ENCODE data around the gene HOXD10.

Gene HOXD10

DNA sequence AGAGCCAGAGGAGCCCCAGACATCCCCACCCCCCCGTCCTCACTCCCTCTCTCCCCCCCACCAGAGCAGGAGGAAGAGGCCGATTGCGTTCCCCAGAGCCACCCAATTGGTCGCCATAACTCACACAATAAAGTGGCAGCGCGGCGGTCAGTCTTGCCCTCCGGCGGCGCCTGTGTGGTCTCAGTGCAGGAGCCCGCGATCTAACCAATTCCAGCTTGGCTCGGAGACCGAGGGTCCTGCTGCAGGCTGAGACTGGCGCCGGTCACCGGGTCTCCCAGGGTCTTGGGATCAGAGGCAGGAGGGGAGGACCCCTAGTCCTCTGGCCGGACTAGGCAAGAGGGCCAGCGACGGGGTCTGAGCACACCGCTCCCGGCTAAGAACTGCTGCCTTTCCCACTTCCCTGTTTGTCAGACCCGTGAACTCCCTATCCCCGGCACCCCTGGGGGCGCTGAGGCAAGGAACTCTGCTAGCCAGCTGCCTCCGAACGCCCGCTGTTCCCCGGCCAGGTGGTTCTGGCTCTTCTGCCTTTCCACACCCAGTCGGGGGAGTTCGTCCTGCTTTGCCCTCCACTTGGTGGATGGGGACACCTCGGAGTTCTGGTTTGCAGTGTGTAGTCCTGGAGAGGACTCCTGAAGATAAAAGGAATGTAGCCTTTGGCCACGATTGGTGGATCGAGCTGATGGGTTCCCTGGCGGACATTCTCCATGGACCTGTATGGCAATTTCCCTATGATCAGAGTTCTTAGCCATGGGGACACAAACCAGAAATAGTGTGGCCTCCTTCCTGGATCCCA, 18.0 kb upstream of the HOXD10 start:
- TF ChIP-seq, protein P1, sequence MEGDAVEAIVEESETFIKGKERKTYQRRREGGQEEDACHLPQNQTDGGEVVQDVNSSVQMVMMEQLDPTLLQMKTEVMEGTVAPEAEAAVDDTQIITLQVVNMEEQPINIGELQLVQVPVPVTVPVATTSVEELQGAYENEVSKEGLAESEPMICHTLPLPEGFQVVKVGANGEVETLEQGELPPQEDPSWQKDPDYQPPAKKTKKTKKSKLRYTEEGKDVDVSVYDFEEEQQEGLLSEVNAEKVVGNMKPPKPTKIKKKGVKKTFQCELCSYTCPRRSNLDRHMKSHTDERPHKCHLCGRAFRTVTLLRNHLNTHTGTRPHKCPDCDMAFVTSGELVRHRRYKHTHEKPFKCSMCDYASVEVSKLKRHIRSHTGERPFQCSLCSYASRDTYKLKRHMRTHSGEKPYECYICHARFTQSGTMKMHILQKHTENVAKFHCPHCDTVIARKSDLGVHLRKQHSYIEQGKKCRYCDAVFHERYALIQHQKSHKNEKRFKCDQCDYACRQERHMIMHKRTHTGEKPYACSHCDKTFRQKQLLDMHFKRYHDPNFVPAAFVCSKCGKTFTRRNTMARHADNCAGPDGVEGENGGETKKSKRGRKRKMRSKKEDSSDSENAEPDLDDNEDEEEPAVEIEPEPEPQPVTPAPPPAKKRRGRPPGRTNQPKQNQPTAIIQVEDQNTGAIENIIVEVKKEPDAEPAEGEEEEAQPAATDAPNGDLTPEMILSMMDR (IDR thresholded peaks at IDR 0.05; ENCODE audit: low read depth, low read length) = no peak
- no peak overlapping the region for H3K4me3 ChIP-seq (ENCODE audit: low read depth, low read length)

GRCh38 chr2:176099159-176099727, 17.3 kb upstream of the HOXD10 start:
- TF ChIP-seq, protein P1 (IDR thresholded peaks at IDR 0.05; ENCODE audit: low read depth, low read length) = no peak
- no peak overlapping the region for H3K4me3 ChIP-seq (ENCODE audit: low read depth, low read length)

DNA sequence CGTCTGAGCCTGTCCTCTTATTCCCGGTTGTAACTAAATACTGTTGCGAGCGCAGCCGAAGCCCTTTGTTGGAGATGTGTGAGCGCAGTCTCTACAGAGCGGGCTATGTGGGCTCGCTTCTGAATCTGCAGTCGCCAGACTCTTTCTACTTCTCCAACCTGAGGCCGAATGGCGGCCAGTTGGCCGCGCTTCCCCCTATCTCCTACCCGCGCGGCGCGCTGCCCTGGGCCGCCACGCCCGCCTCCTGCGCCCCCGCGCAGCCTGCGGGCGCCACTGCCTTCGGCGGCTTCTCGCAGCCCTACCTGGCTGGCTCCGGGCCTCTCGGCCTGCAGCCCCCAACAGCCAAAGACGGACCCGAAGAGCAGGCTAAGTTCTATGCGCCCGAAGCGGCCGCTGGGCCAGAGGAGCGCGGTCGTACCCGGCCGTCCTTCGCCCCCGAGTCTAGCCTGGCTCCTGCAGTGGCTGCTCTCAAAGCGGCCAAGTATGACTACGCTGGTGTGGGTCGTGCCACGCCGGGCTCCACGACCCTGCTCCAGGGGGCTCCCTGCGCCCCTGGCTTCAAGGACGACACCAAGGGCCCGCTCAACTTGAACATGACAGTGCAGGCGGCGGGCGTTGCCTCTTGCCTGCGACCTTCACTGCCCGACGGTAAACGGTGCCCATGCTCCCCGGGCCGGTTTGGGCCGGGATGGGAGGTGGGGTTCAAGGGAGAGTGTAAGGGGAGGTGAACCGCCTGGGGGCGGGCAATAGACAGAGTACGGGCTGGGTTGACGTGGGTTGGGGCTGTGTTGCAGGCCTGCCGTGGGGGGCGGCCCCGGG, 16.6 kb upstream of the HOXD10 start, which contains the start of gene HOXD12:
Gene HOXD12 (plus strand): TSS at position 68 of the 819 bp plus-strand sequence. CDS start 7 bp downstream, at position 75.
- H3K4me3 ChIP-seq (ENCODE audit: low read depth, low read length) = no peak within 1 kb of the TSS
- TF ChIP-seq, protein P1 (IDR thresholded peaks at IDR 0.05; ENCODE audit: low read depth, low read length) = no peak

DNA sequence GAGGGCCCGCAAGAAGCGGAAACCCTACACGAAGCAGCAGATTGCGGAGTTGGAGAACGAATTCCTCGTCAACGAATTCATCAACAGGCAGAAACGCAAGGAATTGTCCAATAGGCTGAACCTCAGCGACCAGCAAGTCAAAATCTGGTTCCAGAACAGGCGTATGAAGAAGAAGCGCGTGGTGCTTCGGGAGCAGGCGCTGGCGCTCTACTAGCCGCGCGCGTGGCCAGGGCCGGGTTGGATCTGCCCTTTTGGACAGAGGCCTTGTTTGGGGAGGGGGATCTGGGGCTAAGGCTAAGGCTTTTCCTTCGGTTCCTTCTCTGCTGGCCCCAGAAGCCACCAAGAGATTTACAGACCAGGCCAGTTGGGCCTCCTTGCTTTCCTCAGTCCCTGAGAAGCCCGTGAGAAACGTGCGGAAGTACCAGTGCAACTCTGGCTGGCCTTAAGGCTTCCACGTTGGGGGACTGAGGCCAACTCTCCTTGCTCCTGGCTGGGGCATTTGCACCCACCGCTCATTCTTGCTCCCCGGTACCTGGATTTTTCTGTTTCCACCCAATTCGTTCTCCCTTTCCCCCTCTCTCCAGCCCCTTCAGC, 15.9 kb upstream of the HOXD10 start:
- no peak overlapping the region for H3K4me3 ChIP-seq (ENCODE audit: low read depth, low read length)

GRCh38 chr2:176101216-176101830, 15.3 kb upstream of the HOXD10 start:
- H3K4me3 ChIP-seq (ENCODE audit: low read depth, low read length) = no peak overlapping the region
- TF ChIP-seq, protein P1 (IDR thresholded peaks at IDR 0.05; ENCODE audit: low read depth, low read length) = no peak

More for the DNA sequence above, 15.9 kb upstream of the HOXD10 start:
- TF ChIP-seq, protein P1 (IDR thresholded peaks at IDR 0.05; ENCODE audit: low read depth, low read length) = no peak

DNA sequence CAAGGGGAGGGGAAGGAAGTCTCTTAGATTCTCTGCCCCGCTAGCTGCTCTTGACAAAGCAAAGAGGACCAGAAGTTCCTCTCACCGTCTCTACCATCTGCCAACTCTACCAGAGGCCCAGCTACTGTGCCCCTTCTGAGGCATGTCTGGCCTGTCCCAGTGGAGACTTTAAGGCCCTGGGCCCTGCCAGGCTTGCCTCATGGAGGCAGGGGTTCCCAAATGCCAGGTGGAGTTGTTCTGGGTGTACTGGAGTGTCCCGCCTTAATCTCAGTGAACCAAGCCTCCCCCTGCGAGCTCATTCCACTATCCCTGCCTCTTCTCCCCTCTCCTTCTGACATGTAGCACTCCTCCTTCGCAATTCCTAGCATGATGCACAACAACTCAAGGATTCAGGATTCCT, 14.7 kb upstream of the HOXD10 start:
- TF ChIP-seq, protein P1 (IDR thresholded peaks at IDR 0.05; ENCODE audit: low read depth, low read length) = no peak
- H3K4me3 ChIP-seq (ENCODE audit: low read depth, low read length) = no peak overlapping the region

Data from WI38 (cell line).